NT2/D1 (cell line): Measurements from ENCODE around the gene TUFT1.

Experiments used
- DNase-seq: peaks from one replicate; pipeline ENCODE4 v3.0.0-alpha.2; 2011; ENCODE audit warnings: low read depth, low spot score
- H3K27me3 ChIP-seq: 2 replicates; pipeline ENCODE4 v1.6.0; 2011; ENCODE audit warnings: mild to moderate bottlenecking; ENCODE audit not compliant: insufficient read length, insufficient read depth
- H3K36me3 ChIP-seq: 2 replicates; pipeline ENCODE4 v1.6.1; 2011; ENCODE audit warnings: mild to moderate bottlenecking, low read length, mixed read lengths; ENCODE audit not compliant: insufficient read depth, insufficient read length
- H3K4me1 ChIP-seq: 2 replicates; pipeline ENCODE4 v1.5.1; 2011; ENCODE audit not compliant: insufficient read depth, insufficient read length
- H3K4me3 ChIP-seq: 2 replicates; pipeline ENCODE4 v1.5.1; 2011; ENCODE audit warnings: low read depth; ENCODE audit not compliant: insufficient read length
- H3K9ac ChIP-seq: 2 replicates; pipeline ENCODE4 v1.6.0; 2011; ENCODE audit warnings: low read depth; ENCODE audit not compliant: insufficient read length
- H3K9me3 ChIP-seq: 2 replicates; pipeline ENCODE4 v1.5.1; 2011; ENCODE audit warnings: mild to moderate bottlenecking, low read length; ENCODE audit not compliant: insufficient read depth
- SUZ12 ChIP-seq: IDR thresholded peaks from 2 replicates; pipeline ENCODE4 v1.6.1; 2011; ENCODE audit not compliant: insufficient read length, insufficient read depth; ENCODE audit errors: extremely low read depth
- YY1 ChIP-seq: IDR thresholded peaks from 2 replicates; pipeline ENCODE4 v1.6.1; 2011; ENCODE audit not compliant: insufficient read length, insufficient read depth
- ZNF274 ChIP-seq: IDR thresholded peaks from 2 replicates; pipeline ENCODE4 v1.6.1; 2011; ENCODE audit warnings: mild to moderate bottlenecking, low read depth, low read length

TUFT1 gene

DNA sequence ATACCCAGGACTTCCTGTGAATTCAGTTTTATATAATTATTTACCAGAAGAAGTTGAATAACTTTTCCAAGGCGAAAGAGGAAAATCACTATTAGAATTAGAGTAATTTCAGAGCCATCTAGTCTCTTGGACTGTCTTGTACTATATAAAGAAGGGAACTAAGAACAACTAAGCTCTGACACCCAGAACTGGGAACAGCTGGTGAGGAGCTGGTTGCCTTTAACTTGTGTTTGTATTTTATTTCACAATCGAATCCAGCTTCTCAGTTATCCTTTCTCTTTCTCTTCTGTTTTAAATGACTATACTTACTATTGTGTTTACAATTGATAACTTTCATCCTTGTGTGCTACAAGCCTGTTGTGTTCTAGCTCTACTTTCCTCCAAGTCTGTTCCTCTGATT lies 80.2 kb downstream of the TUFT1 start:
- H3K9ac ChIP-seq = no peak overlapping the region
- no peak overlapping the region for H3K4me3 ChIP-seq
- no peak for DNase-seq
- peaks cover 5% of the 10 kb centered on the region for H3K36me3 ChIP-seq
- no peaks in the 10 kb centered on the region for H3K9me3 ChIP-seq
- H3K4me1 ChIP-seq = peaks cover 2% of the 10 kb centered on the region
- TF ChIP-seq SUZ12 (no peak), YY1 (no peak), ZNF274 (no peak)
- no peaks in the 10 kb centered on the region for H3K27me3 ChIP-seq

DNA sequence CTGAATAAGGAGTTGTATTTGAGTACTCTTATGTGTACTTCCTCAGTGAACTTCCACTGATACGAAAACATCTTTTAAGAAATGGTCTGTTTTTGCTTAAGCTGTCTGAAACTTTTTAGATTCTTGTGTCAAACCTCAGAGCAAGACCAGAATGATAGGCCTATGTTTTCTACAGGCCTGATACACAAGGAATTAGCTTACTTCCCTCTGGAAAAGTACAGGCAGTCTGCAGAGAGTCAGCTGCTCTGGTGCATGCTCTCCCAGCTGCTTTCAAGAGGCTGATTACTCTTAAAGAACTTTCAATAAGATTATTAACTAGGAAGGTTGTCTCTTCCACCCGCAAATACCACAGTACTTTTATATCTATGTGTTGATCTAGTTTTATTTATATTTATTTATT lies 81.2 kb downstream of the TUFT1 start:
- no peak overlapping the region for H3K4me3 ChIP-seq
- no peak for TF ChIP-seq ZNF274
- TF ChIP-seq SUZ12 = no peak
- no peak for TF ChIP-seq YY1
- H3K27me3 ChIP-seq = no peaks in the 10 kb centered on the region
- H3K36me3 ChIP-seq = peaks cover 3% of the 10 kb centered on the region
- DNase-seq = no peak
- H3K9ac ChIP-seq = no peak overlapping the region
- H3K9me3 ChIP-seq = no peaks in the 10 kb centered on the region
- peaks cover 2% of the 10 kb centered on the region for H3K4me1 ChIP-seq

DNA sequence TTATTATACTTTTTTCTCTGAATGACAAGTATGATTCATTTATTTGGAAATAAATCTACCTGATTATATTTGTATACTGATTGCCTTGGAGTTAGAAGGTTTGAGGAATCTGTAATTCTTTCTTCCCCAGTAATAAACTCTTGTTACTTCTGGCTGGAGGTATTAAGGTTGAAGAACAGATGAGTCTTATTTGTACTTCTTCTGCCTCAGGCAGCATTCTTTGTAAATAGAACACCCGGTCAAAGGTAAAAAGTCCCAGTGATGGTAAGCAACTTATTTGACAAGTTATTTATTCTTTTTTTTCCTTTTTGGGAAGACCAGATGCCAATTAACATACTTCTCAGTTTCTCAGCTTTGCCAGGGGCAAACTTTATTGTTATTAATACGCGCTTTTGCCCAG lies 84.7 kb downstream of the TUFT1 start:
- H3K4me1 ChIP-seq = peaks cover 1% of the 10 kb centered on the region
- no peak overlapping the region for H3K9ac ChIP-seq
- no peaks in the 10 kb centered on the region for H3K27me3 ChIP-seq
- TF ChIP-seq YY1 = no peak
- TF ChIP-seq ZNF274 = no peak
- no peak for TF ChIP-seq SUZ12
- H3K36me3 ChIP-seq = peaks cover 3% of the 10 kb centered on the region
- no peak for DNase-seq
- H3K9me3 ChIP-seq = no peaks in the 10 kb centered on the region
- H3K4me3 ChIP-seq = no peak overlapping the region

DNA sequence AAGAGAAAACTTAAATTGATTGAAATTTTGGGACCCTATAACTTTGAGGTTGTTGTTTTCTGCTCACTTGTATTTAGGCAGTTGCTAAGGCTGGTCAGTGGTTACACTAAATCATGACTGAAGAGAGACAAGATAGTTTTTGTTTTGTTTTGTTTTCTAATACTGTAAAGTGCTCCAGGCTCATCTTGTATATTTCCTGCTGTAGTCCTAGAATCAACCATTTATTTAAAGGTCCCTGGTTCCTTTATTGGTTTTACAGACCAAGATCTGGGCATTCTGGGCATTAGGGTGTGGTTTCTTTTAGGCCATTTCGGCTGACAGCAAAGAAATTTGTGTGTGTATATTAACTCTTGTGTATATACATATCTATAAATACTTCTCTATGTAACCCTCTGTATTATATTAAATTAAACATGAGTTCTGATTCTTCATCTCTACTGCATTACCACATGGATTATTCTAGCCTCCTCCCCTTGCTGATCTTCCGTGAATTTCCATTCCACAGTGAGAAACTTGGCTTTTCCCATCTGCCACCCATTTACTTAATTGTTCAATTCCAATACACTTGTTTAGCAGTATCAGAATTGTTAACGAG lies 86.7 kb downstream of the TUFT1 start:
- no peak overlapping the region for H3K9ac ChIP-seq
- TF ChIP-seq ZNF274 = no peak
- no peak for TF ChIP-seq SUZ12
- no peak for TF ChIP-seq YY1
- H3K9me3 ChIP-seq = no peaks in the 10 kb centered on the region
- no peaks in the 10 kb centered on the region for H3K4me1 ChIP-seq
- no peak for DNase-seq
- peaks cover 3% of the 10 kb centered on the region for H3K36me3 ChIP-seq
- no peaks in the 10 kb centered on the region for H3K27me3 ChIP-seq
- no peak overlapping the region for H3K4me3 ChIP-seq

DNA sequence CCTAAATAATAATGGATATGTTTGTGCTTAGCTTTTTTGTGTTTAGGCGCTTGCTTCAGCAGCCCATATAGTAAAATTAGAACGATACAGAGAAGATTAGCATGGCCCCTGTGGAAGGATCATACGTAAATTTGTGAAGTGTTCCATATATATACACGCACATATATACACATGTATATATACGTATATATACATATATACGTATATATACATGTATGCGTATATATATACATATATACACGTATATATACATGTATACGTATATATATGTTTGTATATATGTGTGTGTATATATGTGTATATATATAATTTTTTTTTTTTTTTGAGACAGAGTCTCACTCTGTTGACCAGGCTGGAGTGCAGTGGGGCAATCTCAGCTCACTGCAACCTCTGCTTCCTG lies 89.2 kb downstream of the TUFT1 start:
- Histone ChIP-seq H3K9me3 (no peaks in the 10 kb centered on the region), H3K4me1 (no peaks in the 10 kb centered on the region), H3K27me3 (no peaks in the 10 kb centered on the region), H3K4me3 (no peak overlapping the region), H3K9ac (no peak overlapping the region), H3K36me3 (no peaks in the 10 kb centered on the region)
- DNase-seq = no peak
- TF ChIP-seq YY1 (no peak), SUZ12 (no peak), ZNF274 (no peak)
